ENCODE results near the gene CYP8B1. TPM values are rescaled to one million over a fixed set of nuclear protein-coding genes. Genes with fewer than 3 reads are reported as not detected.

The CYP8B1 gene
- total and polyA plus RNA-seq, 9 of the 15 experiments (the other 6 are each of a cell fraction or from before 2014, with no cell fraction given), result 0.04 TPM; not detected in 8

- TF ChIP-seq SRF (CRISPR knock-in tag; IDR thresholded peaks at IDR 0.05), result 0 out of 4 replicates have a peak, but pooled peaks of 1 of the 2 experiments have one; percentile 26
Observed at GRCh38 chr3:42830437-42831320, 45.0 kb downstream of the CYP8B1 start (continued).

GRCh38 chr3:42829628-42830436 is 45.8 kb downstream of the CYP8B1 start:
- Histone ChIP-seq H3K27me3 (ENCODE audit: control insufficient read depth in 2 of 2, insufficient read depth in 2 of 2, low read length in 2 of 2) (peaks cover 0 to 2% of the 10 kb centered on the region in 2 experiments; a peak in 1 of 5 replicates), H3K9me3 (replicated peaks; ENCODE audit: control insufficient read depth, insufficient read depth, low read depth, low read length) (no peaks in the 10 kb centered on the region), H3K9me1 (ENCODE audit: control insufficient read depth, insufficient read depth, low read length) (no peaks in the 10 kb centered on the region), H3K79me2 (ENCODE audit: control insufficient read depth, insufficient read depth, low read length) (no peaks in the 10 kb centered on the region), H3K9ac (ENCODE audit: insufficient read depth in 1 of 2, low read depth in 2 of 2, low read length in 2 of 2) (no peak overlapping the region), H3K27ac (ENCODE audit: extremely low read depth, low read depth, low read length) (no peak overlapping the region), H4K20me1 (replicated peaks; ENCODE audit: control insufficient read depth, insufficient read depth, low read length) (no peaks in the 10 kb centered on the region), H3K4me3 (no peak overlapping the region), H2AFZ (ENCODE audit: low read depth, low read length) (no peak overlapping the region), H3K4me2 (ENCODE audit: insufficient read depth, low read length) (no peak overlapping the region), H3K4me1 (replicated peaks in 1 of 2; ENCODE audit: control insufficient read depth in 2 of 2, insufficient read depth in 2 of 2, low read length in 2 of 2) (no peaks in the 10 kb centered on the region), H3K36me3 (ENCODE audit: control insufficient read depth, insufficient read depth, low read length) (no peaks in the 10 kb centered on the region)
- WGBS (ENCODE audit: insufficient coverage, low coverage, missing lambda C conversion rate), result 21% methylated on average over 5 of the region's 5 CpGs
- no TSS peak for BruUV-seq (replicated peaks)
- ChIA-PET POLR2A (interaction anchor here (0.6 to 2.1 kb wide), 6 partner anchors 9 to 441 kb away, joined by 3 to 7 read pairs (median 4); partner anchors contain the start of gene HIGD1A), CTCF (ENCODE audit: low intra/inter-chr PET ratio) (interaction anchor here (0.5 to 4.5 kb wide), 5 partner anchors 46 to 600 kb away, joined by 3 to 61 read pairs (median 5); no protein-coding TSS in a partner anchor)
- FAIRE-seq (no peak), ATAC-seq (no peak), DNase-seq (ENCODE audit: extremely low read depth in 1 of 4, low spot score in 3 of 4) (no peak)
- intact Hi-C loops (cut with micrococcal nuclease) (loop anchor here (1.0 to 10.0 kb wide), 4 partner anchors 49 to 328 kb away; partner anchors contain the start of gene VIPR1), in situ Hi-C loops (cut with MboI) (loop anchor here (5.0 kb wide), 1 partner anchor 48 kb away; no protein-coding TSS in a partner anchor)
- TF ChIP-seq CHD2 (IDR thresholded peaks at IDR 0.05; ENCODE audit: low read depth, low read length) (0 out of 2 replicates have a peak, but pooled peaks have one; percentile 3), NUFIP1 (IDR thresholded peaks at IDR 0.05; ENCODE audit: partially characterized antibody) (no peak)

Data from K562 (cell line).